Activated CD4-positive, alpha-beta T cell treated with anti-CD3 and anti-CD28 coated beads for 1 hour (primary cell): ENCODE results near the gene SLC35F3.

ENCODE experiments used
- DNase-seq: peaks from one replicate; pipeline ENCODE4 v3.0.0-alpha.2; 2020

Gene SLC35F3

GRCh38 chr1:233975486-233975885 lies 71.0 kb downstream of the SLC35F3 start:
- DNase-seq = no peak

DNA sequence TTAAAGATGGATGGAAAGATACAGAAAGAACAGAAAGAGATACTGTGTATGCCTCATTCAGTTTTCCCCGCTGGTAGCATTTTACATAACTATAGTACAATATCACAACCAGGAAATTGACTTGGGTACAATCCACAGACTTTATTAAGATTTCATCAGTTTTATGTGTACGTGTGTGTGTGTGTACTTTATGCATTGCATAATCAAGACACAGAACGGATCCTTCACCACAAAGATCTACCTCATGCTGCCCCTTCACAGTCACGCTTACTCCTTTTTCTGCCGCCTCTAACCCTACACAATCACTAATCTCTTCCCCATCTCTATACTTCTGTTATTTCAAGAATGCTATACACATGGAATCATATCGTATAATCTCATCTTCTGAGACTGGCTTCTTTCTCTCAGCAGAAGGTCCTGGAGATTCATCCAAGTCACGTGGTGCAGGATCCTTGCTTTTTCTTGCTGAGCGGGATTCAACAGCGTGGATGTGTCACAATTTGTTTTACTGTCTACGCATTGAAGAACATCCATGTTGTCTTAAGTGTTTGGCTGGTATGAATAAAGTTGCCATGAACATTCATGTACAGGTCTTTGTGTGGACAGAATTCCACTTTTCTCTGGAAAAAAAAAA lies 76.7 kb downstream of the SLC35F3 start:
- no peak for DNase-seq

GRCh38 chr1:233982827-233983518 lies 78.5 kb downstream of the SLC35F3 start:
- DNase-seq = no peak

DNA sequence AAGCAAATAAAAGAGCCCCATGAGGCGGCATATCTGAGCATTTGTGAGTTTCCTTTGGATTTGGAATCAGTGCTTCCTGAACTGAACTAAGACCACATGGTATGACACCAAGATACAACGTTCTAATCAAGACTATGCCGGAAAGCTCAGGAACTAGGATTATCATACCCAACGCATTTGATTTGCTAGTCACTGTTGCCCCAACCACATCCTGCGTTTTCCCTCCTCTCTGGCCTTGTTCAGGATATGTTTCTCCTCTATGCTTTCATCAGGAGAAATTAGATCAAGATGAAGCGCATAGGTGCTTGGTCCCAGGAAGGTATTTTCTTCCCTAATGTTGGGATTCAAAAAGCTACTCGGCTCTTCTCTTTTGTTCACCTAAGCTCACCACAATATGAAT lies 79.3 kb downstream of the SLC35F3 start:
- no peak for DNase-seq

- no peak for DNase-seq
Observed at GRCh38 chr1:233988963-233989696, 84.7 kb downstream of the SLC35F3 start.

DNA sequence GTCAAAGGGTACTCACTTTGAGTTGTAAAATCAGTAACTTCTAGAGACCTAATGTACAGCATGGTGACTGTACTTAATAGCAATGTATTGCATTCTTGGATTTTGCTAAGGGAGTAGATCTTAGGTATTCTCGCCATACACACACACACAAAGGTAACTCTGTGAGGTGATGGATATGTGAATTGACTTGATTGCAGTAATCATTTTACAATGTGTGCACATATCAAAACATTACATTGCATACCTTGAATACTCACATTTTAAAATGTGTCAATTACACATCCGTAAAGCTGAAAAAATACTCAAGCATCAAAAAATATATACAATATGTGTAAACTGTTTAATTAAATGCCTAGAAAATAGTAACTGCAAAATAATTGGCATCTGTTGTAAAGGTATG lies 86.0 kb downstream of the SLC35F3 start:
- no peak for DNase-seq

- no peak for DNase-seq
Observed at GRCh38 chr1:233993651-233994050, 89.2 kb downstream of the SLC35F3 start.

- no peak for DNase-seq
Observed at GRCh38 chr1:233994112-233994511, 89.6 kb downstream of the SLC35F3 start.

- DNase-seq = no peak
Observed at GRCh38 chr1:233998456-233998855, 94.0 kb downstream of the SLC35F3 start.

GRCh38 chr1:233998891-233999290 lies 94.4 kb downstream of the SLC35F3 start:
- no peak for DNase-seq

DNA sequence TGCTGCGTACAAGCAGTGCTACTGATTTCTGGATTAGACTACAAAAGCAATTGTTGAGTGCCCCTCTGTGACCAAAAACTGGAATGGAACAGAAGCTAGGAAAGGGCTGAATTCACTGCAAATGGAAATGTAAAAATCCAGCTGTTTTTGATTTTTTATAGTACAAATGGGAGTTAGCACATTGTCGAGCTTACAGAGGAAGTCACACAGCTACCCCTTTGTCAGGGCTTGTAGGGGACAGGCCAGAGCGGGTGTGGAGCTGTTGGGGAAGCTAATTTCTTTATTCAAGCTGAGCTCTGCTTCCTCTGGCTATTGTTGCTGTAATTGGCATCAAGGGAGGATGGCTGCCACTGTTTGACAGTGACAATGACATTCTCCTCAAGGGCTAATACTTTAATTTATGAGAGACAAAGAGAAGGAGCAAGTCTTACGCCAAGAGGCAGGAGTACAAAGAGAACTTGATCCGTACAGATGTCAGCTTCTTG lies 96.1 kb downstream of the SLC35F3 start:
- no peak for DNase-seq

- DNase-seq = no peak
Observed at GRCh38 chr1:234001817-234002216, 97.3 kb downstream of the SLC35F3 start.

- DNase-seq = no peak
Observed at GRCh38 chr1:234004591-234004990, 100.1 kb downstream of the SLC35F3 start.

DNA sequence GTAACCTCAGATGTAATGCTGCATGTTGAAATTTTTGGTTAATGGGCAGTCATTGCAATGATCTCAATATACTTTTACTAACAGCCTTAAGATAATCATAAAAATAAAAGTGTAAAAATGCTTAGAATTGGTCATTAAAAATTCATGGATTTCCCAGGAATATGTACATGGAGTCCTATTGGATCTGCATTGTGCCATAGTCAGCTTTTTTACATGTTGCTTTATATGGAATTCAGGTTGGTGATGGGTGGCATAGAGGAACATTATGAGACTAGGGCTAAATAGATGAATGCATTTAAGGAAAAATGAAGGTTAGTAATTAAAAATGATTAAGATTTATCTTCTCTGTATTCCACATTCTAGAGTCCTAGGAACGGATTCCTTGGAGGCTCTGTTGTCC lies 103.2 kb downstream of the SLC35F3 start:
- no peak for DNase-seq

DNA sequence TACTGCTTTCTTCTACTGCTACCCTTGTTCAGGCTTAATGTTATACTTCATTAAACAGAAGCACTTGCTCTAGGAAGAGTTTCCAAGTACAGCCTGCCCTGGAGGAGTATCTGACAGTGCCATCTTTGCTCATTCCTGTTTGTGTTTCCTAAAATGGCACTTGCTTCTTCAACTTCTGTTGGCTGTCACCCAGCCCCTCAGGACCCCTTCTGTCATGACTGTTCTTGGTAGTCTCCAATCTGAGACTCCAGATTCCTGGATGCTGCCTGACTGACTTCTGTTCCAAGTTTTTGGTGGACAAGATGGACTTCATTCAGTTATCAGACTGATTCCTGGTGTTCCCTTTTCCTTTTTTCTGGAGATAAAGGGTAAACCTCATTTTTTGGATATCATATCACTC lies 104.1 kb downstream of the SLC35F3 start:
- DNase-seq = no peak

DNA sequence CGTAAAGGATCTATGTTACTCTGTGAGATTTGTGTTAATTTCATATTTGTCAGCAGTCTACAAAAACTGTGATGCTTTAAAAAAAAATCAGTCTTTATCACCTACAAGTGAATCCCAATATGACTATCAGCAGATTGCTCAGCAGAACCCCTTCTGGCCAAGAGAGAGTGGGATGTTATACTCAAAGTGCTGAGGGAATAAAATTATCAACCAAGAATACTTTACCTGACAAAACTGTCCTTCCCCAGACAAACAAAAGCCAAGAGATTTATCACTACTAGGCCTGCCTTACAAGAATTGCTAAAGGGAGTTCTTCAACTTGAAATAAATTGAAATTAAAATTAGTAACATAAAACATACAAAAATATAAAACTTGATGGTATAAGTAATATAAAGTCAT lies 105.2 kb downstream of the SLC35F3 start:
- no peak for DNase-seq

GRCh38 chr1:234014208-234014607 lies 109.7 kb downstream of the SLC35F3 start:
- DNase-seq = no peak

DNA sequence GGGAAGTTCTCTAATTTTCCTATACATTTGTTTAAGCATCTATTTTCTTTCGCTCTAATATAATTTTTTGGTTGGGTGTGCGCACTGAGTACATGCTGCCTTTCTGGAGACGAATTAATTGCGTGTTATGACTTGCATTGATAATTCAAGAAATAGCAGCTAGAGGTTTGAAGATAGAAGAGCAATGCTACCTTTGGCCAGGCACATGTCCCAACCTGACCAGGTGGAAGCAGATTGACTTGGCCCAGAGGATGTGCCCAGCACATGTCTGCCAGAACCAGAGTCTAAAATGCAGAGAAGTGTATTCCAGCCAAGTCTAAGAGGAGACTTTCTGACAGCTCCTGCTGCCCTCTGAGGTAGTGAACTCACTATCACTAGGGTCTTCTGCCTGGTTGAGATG lies 114.3 kb downstream of the SLC35F3 start:
- DNase-seq = no peak

- no peak for DNase-seq
Observed at GRCh38 chr1:234019387-234019786, 114.9 kb downstream of the SLC35F3 start.

GRCh38 chr1:234022302-234022701 lies 117.8 kb downstream of the SLC35F3 start:
- no peak for DNase-seq

GRCh38 chr1:234039603-234040002 lies 135.1 kb downstream of the SLC35F3 start:
- no peak for DNase-seq

DNA sequence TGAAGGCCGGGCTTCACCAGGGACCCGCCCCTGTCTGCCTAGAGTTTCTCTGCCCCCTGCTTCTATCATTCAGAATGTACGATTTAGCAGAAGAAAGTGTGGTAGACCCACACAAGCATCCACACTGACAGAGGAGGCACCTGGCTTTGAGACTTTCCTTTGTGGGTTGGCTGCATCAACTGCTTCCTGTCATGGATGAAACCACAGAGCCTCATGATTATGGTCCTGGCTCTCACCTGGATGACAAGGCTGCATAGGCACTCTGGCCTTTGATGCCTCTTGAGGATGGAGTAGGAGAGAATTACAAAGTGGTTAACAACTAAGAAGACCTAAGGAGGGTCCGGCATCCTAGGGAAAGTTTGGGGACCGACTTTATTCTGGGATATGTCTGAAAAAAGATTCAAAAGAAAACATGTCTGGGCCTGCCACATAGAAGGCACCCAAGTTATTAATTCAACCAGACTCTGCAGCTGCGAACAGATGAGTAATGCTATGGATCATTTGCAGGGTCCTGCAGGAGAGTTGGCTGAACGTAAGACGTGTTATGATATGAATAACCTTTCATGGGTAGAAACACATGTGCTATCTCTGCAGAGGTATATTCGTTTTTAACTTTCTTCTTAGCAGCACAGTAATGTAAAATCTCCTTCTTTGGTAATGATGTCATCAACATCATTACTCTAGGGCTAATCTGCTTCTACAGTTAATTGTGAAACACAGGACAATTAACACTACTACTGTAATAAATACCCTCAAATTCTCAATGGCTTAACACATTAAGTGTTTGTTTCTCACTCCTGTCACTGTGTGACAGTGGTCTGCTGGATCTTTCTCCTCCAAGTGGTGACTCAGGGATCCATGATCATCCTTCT lies 136.2 kb downstream of the SLC35F3 start:
- no peak for DNase-seq

DNA sequence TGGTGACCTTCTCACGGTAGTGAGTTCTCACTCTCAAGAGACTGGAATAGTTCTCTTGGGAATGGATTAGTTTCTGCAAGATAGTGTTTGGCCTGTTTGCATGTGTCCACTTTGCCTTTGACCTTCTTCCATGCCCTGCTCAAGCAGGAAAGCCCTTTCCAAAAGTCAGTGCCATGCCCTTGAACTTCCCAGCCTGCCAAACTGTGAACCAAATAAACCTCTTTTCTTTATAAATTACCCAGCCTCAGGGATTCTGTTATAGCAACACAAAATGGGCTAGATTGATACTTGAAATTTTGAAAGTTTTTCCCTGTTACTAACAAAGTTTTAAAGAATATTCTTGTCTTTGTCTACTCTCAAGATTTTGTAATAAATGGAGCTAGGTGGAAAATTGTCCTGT lies 139.6 kb downstream of the SLC35F3 start:
- no peak for DNase-seq
